Rectal smooth muscle tissue (tissue), 1 donor: ENCODE data around the gene AP3B1.
"Not testable (repeated sequence)": the region's sequence is repeated elsewhere in the genome, so short reads cannot be mapped to it uniquely, and the experiment has no call there.

Experiments used
- H3K27ac ChIP-seq: one replicate; pipeline ENCODE4 v1.7.0; 2013; ENCODE audit warnings: low read depth, low read length, inconsistent platforms
- H3K27me3 ChIP-seq: one replicate; pipeline ENCODE4 v1.7.0; 2013; ENCODE audit warnings: low read length; ENCODE audit not compliant: control insufficient read depth, insufficient read depth
- H3K36me3 ChIP-seq: one replicate; pipeline ENCODE4 v1.7.0; 2013; ENCODE audit warnings: low read length; ENCODE audit not compliant: control insufficient read depth, insufficient read depth
- H3K4me1 ChIP-seq: one replicate; pipeline ENCODE4 v1.7.0; 2013; ENCODE audit warnings: low read length; ENCODE audit not compliant: control insufficient read depth, insufficient read depth
- H3K4me3 ChIP-seq: one replicate; pipeline ENCODE4 v1.7.0; 2013; ENCODE audit warnings: low read length
- H3K9ac ChIP-seq: one replicate; pipeline ENCODE4 v1.7.0; 2013; ENCODE audit warnings: low read length

The AP3B1 gene

DNA sequence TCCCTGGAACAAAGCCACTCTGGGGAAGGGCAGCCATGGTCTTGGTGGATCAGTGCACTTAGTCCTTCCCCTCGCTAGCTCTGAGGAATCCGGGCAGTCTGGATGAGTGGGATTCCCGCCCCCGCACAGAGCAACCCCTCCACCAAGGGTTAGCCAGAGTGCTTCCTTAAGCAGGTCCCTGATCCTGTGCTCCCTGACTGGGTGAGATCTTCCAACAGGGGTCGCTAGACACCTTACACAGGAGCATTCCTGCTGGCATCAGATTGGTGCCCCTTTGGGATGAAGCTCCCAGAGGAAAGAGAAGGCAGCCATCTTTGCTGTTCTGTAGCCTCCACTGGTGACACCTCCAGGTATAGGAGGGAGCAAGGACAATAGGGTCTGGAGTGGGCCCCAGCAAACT lies 228.8 kb downstream of the AP3B1 start:
- no peaks in the 10 kb centered on the region for H3K4me1 ChIP-seq
- H3K27me3 ChIP-seq: no peaks in the 10 kb centered on the region
- no peak overlapping the region for H3K9ac ChIP-seq
- no peak overlapping the region for H3K4me3 ChIP-seq
- H3K27ac ChIP-seq: no peak overlapping the region
- H3K36me3 ChIP-seq: no peaks in the 10 kb centered on the region

DNA sequence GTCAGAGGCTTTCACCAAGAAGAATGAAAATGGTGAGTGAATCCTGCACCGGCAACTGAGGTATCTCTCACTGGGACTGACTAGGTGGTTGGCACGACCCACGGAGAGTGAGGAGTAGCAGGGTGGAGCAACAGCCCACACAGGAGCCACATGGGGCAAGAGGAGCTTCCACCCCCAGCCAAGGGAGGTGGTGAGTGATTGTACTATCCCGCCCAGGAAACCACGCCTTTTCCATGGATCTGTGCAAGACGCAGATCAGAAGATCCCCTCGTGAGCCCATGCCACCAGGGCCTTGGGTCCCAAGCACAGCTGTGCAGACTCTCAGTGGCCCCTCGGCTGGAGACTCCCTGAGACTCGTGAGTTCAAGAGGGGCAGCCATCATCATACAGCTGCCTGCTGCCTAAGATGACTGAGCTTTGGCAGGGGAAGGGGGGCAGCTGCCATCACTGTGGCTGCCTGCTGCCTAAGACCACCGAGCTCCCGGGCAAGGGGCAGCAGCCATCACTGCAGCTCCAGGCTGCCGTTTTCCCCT lies 229.5 kb downstream of the AP3B1 start:
- Histone ChIP-seq H3K9ac (no peak overlapping the region), H3K4me3 (no peak overlapping the region), H3K27ac (no peak overlapping the region), H3K27me3 (no peaks in the 10 kb centered on the region), H3K36me3 (no peaks in the 10 kb centered on the region), H3K4me1 (no peaks in the 10 kb centered on the region)

DNA sequence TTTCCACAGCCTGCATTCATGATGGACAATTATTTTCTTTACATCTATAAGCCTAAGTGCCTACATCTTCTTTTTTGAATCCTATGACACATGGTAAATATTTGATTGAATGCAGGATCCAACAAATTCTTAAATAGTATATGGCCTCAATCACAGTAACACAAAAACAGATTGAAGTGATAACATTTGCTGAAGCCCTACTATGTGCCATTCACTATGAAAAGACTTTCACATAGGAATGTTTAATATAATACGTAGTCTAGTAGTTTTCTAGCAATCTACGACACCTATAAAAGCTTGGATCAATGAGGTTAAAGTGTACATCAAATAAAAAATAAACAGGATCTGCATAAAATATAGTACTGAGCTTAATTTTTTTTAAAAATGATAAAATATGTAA lies 231.0 kb downstream of the AP3B1 start:
- H3K4me1 ChIP-seq: no peaks in the 10 kb centered on the region
- H3K36me3 ChIP-seq: no peaks in the 10 kb centered on the region
- no peak overlapping the region for H3K9ac ChIP-seq
- H3K27ac ChIP-seq: no peak overlapping the region
- H3K4me3 ChIP-seq: no peak overlapping the region
- no peaks in the 10 kb centered on the region for H3K27me3 ChIP-seq

DNA sequence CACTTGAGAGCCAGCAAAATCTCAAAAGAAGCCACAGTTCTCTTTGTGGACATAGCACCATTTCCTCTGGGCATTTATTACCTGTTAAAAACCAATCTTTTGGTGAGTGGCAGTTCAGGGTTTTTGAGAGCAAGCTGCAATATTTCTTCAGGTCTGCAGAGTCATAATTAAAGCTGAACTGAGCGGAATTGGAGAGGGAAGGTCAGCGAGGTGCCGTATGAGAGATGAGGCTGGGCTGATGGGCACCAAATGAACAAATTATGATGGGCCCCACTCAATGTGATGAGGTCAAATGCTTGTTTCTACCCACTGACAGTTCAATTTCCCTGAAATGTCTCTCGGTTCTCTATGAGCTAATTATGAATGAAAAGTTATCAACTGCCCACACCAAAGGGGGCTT lies 231.9 kb downstream of the AP3B1 start:
- no peaks in the 10 kb centered on the region for H3K4me1 ChIP-seq
- no peak overlapping the region for H3K27ac ChIP-seq
- no peaks in the 10 kb centered on the region for H3K27me3 ChIP-seq
- H3K9ac ChIP-seq: no peak overlapping the region
- H3K36me3 ChIP-seq: no peaks in the 10 kb centered on the region
- no peak overlapping the region for H3K4me3 ChIP-seq

DNA sequence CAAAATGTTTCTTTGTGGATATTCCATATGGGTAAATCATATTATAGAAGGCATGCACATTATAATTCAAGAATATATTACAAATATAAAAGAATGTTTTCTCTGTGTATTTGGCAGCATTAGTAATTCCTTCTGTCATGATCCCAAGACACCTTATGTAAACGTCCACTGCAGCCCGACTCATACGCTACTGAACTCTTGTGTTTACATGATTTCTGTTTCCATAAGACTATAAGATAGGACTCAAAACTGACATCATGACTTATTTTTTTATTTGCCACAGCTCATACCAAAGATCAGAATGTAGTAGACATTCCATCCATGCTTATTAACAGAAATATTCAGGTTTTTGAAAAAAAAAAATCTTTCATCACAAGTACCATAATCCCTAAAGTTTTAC lies 234.1 kb downstream of the AP3B1 start:
- no peak overlapping the region for H3K9ac ChIP-seq
- H3K27me3 ChIP-seq: no peaks in the 10 kb centered on the region
- H3K4me3 ChIP-seq: no peak overlapping the region
- no peak overlapping the region for H3K27ac ChIP-seq
- H3K4me1 ChIP-seq: no peaks in the 10 kb centered on the region
- no peaks in the 10 kb centered on the region for H3K36me3 ChIP-seq

DNA sequence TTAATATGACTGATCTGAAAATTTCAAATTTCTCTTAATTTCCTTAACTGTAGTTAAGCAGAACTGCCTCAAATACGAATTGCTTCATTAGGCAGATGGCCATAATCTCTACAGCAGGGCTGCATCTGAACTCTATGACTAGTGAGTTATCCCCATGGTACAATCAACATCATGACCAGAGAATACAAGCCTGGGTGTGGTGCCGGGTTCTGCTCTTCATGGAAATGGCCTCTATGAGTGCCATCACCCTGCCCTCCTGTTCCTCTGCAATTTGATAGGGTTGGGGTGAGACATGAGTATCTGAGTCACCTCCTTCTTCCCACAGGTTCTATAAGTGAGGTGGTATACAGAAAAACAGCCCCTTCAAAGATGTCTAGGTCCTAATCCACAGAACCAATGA lies 235.9 kb downstream of the AP3B1 start:
- H3K27ac ChIP-seq: no peak overlapping the region
- no peak overlapping the region for H3K9ac ChIP-seq
- H3K4me3 ChIP-seq: no peak overlapping the region
- H3K36me3 ChIP-seq: no peaks in the 10 kb centered on the region
- H3K27me3 ChIP-seq: no peaks in the 10 kb centered on the region
- no peaks in the 10 kb centered on the region for H3K4me1 ChIP-seq

DNA sequence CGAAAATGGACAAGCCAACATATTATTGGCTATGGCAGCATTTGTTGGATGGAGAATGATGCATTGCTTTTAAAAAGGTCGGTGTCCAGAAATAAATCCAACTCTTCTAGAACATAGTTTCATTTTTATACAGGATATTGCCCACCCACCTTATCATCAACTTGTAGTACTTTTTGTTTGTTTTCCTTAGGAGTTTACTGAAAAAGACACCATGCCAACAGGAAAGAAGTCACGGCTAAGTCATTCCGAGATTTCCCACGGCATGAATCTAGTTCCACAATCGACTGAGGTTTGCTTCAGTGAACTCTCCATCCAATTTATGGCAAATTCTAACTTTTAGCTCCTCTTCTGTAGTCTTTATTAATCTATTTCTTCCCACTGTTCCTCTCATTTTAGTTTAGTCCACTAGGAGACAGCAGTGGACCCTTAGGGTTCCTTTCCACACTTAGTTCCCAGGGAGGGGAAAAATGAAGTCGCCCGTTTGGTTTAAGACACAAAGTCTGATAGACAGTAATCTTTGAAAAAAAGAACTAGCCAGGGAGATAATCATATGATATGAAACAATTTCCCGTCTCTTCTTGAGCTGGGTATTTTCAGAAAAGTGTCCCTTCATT lies 237.5 kb downstream of the AP3B1 start:
- H3K9ac ChIP-seq: no peak overlapping the region
- H3K27me3 ChIP-seq: no peaks in the 10 kb centered on the region
- no peaks in the 10 kb centered on the region for H3K4me1 ChIP-seq
- H3K27ac ChIP-seq: no peak overlapping the region
- no peak overlapping the region for H3K4me3 ChIP-seq
- no peaks in the 10 kb centered on the region for H3K36me3 ChIP-seq

DNA sequence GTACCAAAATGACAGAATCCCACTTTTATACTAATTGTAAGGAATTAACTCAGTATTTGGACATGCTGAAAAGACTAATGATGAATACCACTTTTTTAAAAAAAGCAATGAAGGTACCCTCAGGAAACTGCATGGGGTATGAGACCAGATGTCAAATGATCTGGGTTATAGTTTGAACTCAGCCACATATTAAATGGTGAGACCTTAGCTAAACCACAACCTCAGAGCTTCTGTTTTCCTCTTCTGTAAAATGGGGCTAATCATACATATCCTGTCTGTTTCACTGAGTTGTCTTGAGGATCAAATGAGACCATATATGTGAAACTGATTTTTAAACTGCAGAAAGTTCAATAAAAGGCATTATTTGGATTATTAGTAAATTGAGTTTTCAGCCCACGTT lies 238.4 kb downstream of the AP3B1 start:
- Histone ChIP-seq H3K9ac (no peak overlapping the region), H3K27me3 (no peaks in the 10 kb centered on the region), H3K4me3 (no peak overlapping the region), H3K27ac (no peak overlapping the region), H3K36me3 (no peaks in the 10 kb centered on the region), H3K4me1 (no peaks in the 10 kb centered on the region)

DNA sequence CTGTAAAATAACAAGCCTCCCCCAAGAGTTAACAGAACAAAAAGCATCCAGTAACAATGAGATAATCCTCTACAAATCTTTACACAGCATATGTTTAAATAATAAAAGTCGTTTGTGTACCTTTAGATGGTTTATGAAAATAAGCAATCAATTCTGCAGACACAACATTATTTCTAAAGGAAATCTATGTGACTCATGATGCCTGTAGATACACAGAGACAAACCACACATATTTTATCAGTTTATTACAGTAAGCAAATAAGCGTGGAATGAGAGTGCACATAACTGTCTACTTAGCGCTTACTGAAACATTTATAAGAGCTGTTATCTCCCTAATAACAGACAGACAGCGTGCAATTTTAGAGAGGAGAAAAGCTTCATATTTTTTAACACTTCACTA lies 243.6 kb downstream of the AP3B1 start:
- no peaks in the 10 kb centered on the region for H3K36me3 ChIP-seq
- H3K4me3 ChIP-seq: no peak overlapping the region

DNA sequence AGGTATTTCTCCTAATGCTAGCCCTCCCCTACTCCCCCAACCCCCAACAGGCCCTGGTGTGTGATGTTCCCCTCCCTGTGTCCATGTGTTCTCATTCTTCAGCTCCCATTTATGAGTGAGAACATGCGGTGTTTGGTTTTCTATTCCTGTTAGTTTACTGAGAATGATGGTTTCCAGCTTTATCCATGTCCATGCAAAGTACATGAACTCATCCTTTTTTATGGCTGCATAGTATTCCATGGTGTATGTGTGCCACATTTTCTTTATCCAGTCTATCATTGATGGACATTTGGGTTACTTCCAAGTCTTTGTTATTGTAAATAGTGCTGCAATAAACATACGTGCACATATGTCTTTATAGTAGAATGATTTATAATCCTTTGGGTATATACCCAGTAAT lies 247.7 kb downstream of the AP3B1 start:
- H3K27me3 ChIP-seq, H3K36me3 ChIP-seq, H3K27ac ChIP-seq: not testable (repeated sequence)

More for the DNA sequence above, 243.6 kb downstream of the AP3B1 start:
- no peaks in the 10 kb centered on the region for H3K27me3 ChIP-seq
- H3K4me1 ChIP-seq: no peaks in the 10 kb centered on the region
- H3K9ac ChIP-seq: no peak overlapping the region
- no peak overlapping the region for H3K27ac ChIP-seq

DNA sequence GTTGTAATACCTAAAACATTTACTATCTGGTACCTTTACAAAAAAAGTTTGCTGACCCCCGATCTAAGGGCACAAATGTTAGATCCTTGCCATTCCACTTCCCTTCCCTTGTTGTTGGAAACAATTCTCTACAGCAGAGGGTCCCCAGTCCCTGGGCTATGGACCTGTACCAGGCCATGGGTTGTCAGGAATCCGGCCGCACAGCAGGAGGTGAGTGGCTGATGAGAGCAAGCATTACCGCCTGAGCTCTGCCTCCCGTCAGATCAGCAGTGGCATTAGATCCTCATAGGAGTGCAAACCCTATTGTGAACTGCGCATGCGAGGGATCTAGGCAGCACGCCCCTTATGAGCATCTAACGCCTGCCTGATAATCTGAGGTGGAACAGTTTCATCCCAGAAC lies 248.5 kb downstream of the AP3B1 start:
- H3K27ac ChIP-seq: no peak overlapping the region
- H3K36me3 ChIP-seq: no peaks in the 10 kb centered on the region
- no peak overlapping the region for H3K9ac ChIP-seq
- H3K4me1 ChIP-seq: no peaks in the 10 kb centered on the region
- H3K27me3 ChIP-seq: no peaks in the 10 kb centered on the region
- H3K4me3 ChIP-seq: no peak overlapping the region

More for the DNA sequence above, 247.7 kb downstream of the AP3B1 start:
- not testable (repeated sequence) for H3K9ac ChIP-seq, H3K4me3 ChIP-seq, H3K4me1 ChIP-seq

DNA sequence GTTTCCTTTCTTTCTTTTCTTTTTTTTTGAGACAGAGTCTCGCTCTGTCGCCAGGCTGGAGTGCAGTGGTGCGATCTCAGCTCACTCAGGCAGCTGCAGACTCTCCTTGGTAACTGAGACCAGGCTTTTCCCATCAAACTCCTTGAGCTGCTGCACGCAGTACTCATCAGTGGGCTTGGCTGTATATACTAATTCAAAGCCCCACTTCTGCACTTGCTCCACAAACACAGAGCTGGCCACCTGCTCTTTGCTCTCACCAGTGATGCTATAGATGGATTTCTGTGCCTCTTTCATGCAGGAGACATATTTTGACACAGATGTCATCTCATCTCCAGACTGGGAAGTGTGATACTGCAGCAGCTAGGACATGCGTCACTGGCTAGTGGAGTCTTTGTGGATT lies 252.7 kb downstream of the AP3B1 start:
- no peaks in the 10 kb centered on the region for H3K4me1 ChIP-seq
- no peaks in the 10 kb centered on the region for H3K27me3 ChIP-seq
- H3K9ac ChIP-seq: no peak overlapping the region
- H3K27ac ChIP-seq: no peak overlapping the region
- H3K36me3 ChIP-seq: no peaks in the 10 kb centered on the region
- H3K4me3 ChIP-seq: no peak overlapping the region

DNA sequence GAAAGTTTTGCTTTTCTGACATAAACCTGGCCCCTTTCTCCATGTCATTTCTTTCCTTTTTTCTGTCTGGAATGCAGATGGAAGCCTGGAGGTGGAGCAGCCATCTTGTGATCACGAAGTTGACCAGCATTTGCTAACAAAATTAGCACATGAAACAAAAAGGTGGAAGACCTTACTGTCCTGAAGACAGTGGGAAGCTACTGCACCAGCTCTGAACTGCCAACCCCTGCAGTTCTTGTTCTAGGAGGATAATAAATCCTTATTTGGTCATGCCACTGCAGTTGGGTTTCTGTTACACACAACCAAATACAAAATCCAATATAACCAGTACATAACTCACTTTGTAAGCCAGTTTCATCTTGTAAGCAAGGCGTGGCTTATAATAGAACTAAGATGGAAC lies 269.0 kb downstream of the AP3B1 start:
- Histone ChIP-seq H3K4me3 (no peak overlapping the region), H3K27ac (no peak overlapping the region), H3K27me3 (no peaks in the 10 kb centered on the region), H3K9ac (no peak overlapping the region), H3K4me1 (no peaks in the 10 kb centered on the region), H3K36me3 (no peaks in the 10 kb centered on the region)
